ENCODE results near the gene MACROD2.

DNA sequence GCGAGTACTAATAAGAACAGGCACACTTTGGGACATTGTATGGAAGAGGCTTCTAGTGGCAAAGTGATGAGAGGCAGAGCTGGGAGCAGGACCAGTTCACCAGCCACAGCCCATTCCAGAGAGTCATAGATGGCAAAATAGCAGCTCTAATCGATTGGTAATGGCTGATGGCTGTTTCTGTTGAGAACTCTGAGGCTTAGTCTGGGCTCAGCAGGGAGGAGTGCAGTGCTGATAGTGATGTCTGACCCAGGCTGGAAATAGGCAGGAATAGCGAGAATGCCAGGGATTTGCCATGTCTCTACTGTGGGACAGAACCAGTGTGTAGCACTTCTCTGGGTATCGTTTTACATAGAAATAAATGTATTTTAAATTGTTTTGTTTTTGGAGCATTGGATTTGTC, 962.1 kb downstream of the MACROD2 start:
- no peak for TF ChIP-seq EZH2 (IDR thresholded peaks at IDR 0.05; ENCODE audit: low read length)
- TF ChIP-seq, protein P1, sequence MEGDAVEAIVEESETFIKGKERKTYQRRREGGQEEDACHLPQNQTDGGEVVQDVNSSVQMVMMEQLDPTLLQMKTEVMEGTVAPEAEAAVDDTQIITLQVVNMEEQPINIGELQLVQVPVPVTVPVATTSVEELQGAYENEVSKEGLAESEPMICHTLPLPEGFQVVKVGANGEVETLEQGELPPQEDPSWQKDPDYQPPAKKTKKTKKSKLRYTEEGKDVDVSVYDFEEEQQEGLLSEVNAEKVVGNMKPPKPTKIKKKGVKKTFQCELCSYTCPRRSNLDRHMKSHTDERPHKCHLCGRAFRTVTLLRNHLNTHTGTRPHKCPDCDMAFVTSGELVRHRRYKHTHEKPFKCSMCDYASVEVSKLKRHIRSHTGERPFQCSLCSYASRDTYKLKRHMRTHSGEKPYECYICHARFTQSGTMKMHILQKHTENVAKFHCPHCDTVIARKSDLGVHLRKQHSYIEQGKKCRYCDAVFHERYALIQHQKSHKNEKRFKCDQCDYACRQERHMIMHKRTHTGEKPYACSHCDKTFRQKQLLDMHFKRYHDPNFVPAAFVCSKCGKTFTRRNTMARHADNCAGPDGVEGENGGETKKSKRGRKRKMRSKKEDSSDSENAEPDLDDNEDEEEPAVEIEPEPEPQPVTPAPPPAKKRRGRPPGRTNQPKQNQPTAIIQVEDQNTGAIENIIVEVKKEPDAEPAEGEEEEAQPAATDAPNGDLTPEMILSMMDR (optimal IDR thresholded peaks at IDR 0.05 in 1 of 3, IDR thresholded peaks at IDR 0.05 in 1 of 3, conservative IDR thresholded peaks at IDR 0.05 in 1 of 3; ENCODE audit: extremely low read depth in 1 of 3, insufficient read depth in 2 of 3, low read length in 3 of 3), result no peak
